NCI-H2196 treated with DMSO at 0.1 percent for 48 hours (cell line): ENCODE measurements around the gene CDC5L.

Source experiments
- DNase-seq: peaks from one replicate; lab custom pipeline; 2025; ENCODE audit not compliant: unreplicated experiment; lab: John Stamatoyannopoulos, UW

The CDC5L gene

DNA sequence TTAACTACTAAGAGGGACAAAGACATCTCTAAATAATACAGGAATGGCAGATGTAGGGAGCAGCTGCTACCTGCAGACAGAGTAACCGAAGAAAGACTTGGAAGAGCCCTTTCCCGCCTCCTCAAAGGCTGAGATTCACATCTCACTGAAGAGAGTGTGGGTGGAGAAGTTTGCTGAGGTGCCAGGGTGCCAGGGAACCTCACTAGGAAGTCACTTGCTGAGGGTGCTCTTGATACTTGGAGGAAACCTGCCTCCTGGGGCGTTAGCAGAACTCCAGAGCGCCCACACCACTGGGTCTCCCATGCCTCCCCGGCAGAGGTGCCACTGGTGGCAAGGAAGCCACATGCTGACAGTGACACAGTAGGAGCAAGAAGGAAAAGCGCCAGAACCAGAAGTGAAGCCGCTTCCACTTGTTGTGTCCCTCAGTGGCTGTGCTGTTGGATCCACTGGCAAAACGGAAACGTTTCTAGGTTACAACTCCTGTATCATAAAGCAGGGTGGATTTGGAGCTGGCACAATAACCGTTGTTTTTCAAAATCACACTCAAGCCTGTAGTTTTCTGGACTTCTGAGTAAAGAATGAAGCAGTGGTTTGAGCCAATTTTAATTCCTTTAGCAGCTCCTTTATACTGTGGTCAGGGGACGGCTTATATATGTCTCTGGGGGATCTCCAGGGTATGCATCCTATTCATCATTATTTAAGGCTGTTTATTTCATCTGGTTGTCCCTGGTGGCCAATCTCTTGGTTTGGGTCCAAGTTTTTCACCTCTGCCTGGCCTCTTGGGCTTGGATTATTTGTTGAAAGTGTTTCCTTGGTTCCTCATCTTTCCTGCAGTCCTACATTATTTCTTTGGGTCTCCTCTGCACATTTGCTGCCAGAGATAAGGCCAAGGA is 64.5 kb downstream of the CDC5L start:
- DNase-seq, result no peak

DNA sequence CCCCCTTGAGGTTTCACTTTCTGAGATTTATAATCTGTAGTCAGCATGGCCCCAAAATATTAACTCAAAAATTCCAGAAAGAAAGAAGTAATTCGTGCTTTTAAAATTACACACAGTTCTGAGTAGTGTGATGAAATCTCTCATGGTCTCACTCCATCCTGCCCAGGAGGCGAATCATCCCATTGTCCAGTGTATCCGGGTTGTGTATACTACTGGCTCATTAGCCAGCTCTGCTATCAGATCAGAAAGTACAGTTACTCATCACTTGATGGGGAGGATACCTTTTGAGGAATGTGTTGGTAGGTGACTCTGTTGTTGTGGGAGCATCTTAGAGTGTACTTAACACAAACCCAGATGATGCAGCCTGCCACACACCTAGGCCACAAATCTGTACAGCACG is 65.2 kb downstream of the CDC5L start:
- no peak for DNase-seq

DNA sequence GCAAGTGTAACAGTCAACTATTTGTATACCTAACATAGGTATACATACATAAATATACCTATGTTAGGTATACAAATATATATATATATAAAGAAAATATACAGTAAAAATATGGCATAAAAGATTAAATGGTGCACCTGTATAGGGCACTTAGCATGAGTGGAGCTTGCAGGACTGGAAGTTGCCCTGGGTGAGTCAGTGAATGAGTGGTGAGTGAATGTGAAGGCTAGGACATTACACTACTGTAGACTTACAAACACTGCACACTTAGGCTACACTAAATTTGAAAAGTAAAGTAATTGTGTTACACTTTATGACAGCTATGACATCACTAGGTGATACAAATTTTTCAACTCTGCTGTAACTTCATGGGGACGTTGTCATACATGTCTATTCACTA is 65.6 kb downstream of the CDC5L start:
- no peak for DNase-seq

DNA sequence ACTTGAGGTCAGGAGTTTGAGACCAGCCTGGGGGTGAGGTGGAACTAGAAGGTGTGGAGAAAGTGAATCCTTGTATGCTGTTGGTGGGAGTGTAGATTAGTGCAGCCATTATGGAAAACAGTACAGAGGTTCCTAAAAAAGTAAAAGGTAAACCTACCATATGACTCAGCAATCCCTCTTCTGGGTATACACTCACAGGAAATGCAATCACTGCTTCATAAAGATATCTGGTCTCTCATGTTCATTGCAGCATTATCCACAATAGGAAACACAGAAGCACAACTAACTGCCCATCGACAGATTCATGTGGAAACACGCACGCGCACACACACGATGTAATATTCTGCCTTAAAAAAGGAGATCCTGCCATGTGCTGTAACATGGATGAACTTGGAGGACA is 66.7 kb downstream of the CDC5L start:
- no peak for DNase-seq

DNA sequence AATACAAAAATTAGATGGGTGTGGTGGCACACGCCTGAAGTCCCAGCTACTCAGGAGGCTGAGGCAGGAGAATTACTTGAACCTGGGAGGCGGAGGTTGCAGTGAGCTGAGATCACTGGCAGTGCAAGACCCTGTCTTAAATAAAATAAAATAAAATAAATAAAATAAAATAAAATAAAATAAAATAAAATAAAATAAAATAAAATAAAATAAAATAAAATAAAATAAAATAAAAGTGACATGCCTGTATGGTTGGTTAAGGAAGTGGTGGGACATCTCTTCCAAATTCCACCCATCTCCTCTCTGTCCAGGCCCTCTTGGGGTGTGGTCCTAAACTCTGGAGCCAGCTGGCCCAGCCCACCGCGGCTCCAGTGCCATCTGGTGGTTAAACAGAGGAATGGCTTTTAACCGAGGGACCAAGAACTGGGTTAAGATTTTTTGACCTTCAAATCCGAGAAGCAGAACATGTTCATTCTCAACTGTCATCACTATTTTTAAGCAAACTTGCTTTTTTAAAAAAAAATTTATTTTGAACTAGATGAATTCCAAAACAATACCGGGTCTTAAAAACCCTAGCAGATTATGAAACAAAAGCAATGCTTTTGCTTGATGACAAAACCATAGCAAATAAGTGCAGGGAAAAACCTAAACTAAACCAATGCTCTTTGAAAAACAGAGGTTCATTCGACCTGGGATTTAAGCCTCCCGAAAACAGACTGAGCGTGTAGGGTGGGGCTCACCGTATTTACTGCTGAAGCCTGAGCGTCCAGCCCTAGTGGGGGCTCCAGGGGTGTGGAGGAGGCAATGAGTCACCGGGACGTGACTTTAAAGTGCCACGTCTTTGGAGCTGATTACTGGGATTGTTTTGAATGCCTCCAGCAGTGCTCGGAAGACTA is 68.8 kb downstream of the CDC5L start:
- peak; percentile 34 for DNase-seq

DNA sequence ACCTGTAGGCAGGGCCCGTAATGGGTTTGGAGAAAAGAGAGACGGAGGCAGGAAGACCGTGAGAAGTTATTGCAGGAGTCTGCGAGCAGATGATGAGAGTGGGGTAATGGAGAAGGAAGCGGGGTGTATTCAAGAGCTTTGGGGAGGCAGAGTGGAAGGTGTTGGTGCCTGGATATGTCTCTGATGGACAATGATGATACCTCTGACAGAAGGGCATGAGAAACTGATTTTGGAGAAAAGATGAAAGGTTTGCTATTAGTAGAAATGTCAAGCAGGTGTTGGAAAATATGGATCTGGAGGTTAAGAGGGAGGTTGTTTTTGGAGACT is 69.4 kb downstream of the CDC5L start:
- no peak for DNase-seq

DNA sequence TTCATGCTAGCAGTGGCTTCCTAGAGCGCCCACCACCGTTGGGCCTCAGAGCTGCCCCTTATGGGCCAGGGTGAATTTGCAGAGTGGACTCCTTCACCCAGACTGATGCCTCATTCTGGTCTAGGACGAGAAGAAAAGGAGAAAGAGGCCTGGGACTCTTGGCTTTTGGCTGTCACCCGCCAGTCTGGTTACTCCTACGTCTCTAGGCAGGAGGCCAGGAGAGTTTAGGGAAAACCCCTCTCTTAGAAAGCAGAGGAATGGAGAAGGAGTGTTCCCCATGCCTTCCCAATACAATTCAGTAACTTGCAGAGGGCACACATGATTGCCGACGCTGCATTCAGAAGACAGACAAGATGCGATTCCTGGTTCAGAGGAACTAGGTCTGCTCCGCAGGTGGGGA is 70.1 kb downstream of the CDC5L start:
- no peak for DNase-seq

DNA sequence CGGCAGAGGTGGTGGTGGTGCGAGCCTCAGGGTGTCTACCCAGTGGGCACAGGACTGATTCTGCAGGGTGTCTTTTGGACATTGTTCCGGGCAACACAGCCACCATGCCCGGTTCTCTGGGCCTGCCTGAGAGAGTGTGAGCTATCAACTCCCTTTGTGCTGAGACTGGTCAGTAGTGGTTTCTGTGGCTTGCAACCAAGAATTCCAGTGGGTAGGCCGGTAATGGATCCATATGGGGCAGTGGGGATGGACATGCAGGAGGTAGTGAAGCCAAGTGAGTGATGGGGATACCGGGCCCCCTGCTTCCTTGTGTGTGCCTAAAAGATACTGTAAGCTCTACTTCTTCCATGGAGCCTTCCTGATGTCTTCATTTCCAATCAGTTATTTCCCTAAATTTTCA is 71.0 kb downstream of the CDC5L start:
- no peak for DNase-seq

DNA sequence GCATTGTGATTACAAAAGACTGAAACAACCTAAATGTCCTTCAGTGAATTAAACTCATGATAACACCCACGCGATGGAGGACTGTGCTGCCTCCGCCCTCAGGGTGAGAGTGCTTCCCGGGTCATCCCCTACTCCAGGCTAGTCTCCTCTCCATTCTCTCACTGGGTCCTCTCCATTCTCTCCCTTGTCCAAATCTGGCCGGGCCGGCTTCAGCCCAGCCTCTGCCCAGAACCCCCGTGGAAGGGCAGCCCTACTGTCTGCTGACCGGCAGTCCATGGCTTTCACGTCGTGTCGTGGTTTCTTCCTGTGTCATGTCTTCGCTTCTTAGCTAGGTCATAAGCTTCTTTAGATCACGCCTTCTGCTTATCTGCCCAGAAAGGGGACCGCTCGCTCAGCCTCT is 74.8 kb downstream of the CDC5L start:
- DNase-seq, result no peak

DNA sequence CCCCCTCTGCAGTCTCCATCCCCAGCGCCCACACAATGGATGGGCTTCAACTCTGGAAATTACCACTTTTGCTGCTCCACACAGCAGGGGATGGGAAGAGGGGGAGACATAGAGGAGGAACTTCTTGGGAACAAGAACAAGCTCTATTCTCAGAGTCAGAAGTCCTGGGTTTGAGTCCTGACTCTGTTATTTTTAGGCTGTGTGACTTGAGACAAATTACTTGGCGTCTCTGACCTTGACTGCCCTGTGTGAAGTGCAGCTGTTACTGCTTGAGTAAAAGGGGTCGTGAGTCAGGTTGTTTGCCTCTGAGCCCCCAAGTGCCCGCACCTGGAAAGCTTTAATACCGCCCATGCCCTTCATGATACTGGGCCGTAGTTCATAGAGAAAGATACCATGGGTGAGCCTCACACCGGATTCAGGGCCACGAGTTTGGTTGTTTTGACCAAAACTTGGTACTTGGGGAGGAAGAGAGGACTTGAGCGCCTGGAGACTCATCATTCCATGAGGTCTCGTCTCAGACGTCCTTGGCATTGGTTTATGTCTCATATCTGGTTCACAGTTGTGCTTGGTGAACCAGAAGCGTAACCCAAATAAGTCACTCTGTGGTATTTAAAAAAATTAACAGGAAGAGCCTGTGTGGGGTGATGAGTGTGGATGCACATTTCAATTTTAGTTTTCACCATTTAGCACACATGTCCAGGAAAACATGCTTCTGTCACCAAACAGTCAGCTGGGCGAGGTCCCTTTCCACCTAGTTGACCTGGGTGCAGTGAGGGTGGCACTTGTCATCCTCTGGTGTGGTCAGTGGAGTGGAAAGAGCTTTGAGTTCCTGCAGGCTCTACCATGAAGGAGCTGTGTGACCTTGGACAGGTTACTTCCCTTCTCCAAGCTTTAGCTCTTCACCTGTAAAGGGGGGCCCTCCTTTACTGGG is 75.6 kb downstream of the CDC5L start:
- no peak for DNase-seq

DNA sequence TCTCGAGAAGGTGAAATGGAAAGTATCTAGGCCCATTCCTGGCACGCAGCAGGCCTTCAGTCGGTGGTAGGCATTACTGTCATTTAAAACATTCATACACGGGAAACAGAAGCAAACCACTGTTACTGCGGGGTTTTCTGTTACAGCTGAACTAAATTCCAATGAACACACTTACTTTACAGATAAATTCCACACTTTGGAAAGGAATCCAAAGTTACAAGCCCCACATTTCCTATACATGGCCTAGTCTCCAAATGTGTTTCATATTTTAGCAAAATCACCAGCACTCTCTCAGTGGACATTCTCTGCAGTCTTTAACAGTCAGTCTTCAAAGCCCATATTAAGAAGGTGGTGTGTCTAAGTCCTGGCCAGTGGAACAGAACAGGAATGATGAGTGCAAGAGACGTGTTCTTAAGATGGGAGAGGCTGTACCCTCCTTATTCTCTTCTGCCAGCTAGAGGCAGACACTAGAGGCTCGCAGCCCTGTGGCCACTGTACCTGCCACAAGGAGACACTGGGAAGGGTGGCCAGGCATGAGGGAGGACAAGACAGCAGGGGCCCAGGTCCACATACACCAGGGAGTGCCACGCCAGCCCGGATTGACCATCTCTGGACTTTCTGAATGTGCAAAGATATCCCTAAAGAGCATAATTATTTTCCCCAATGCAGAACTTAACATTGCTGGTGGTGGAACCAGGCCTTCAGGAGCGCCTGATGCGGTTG is 76.4 kb downstream of the CDC5L start:
- no peak for DNase-seq

DNA sequence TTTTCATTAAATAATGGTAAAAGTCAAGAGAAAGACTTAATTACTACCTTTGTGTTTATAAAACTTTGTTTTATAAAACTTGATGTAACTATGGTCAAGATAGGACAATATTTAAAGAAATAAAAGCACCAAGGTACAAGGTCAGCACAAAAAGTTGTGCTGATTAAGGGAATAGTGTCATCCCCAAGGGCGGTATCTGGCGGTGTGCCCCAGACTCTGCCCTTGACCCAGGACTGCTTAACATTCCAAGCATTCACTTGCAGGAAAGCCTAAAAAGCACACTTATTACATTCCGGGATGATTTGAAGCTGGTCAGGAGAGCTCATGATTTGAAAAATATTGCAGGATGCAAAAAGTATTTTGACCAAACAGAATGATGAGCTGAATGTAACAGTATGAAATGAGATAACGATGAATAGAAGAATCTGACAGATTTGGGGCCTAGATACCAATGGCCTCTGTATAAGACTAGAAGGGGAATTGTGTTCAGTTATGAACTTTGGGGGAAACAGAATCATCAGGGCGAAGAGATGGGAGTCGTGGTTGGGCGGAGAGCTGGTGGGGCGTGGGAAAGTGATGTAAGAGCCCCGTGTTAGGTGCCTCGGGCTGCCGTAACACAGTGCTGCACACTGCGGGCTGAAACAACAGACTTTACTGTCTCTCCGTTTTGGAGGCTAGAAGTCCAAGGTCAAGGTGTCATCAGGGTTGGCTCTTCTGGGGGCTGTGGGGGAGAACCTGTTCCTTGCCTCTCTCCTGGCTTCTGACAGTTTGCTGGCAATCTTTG is 77.2 kb downstream of the CDC5L start:
- DNase-seq, result no peak

DNA sequence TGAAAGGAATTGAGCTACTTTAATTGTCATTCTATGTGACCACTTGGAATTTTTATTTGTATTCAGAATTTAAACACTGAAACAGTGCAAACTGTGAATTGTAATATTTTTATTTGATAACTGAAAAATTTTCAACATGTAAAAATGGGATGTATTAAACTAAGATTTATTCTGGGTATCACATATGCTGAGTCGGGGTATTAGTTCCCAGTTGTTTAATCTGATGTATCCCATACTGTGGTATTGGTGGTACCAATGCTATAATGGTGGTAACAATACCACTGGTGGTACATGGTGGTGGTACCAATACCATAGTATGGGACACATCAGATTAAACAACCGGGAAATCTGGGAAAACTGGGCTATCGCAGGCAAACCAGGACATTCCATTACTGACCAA is 79.4 kb downstream of the CDC5L start:
- DNase-seq, result no peak

DNA sequence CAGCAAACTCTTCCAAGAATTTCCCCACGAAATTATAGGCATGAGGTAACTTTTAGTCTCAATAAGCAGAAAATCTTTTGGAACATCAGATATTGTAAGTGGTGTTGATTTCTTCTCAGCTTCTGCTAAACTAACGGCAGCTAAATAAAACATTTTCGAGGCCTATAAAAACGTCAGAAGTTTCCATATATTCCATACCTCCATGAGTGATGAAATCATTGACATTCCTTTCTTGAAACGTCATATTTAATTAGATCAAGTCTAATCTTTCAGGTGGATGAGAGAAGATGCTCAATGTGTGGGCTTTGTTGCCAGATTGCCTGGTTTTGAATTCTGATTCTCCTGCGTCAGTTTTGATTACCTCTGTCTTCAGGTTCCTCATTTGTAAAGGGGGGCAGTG is 81.3 kb downstream of the CDC5L start:
- no peak for DNase-seq

DNA sequence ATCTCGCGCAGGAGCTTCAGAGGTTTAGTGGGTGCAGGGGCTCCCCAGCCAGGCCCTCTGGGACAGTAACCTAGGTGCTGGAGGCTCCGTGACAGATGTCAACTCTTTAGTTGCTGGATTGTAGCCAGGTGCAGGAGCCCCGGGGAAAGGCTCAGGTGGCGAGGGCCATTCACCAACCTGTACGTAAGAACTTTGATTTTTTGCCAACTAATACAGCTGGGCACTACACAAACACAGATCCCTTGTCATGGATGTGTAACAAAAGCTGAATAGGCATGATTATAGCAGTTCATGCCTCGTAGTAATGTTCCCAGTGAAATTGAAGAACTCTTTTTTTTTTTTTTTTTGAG is 82.6 kb downstream of the CDC5L start:
- peak; percentile 88 for DNase-seq

DNA sequence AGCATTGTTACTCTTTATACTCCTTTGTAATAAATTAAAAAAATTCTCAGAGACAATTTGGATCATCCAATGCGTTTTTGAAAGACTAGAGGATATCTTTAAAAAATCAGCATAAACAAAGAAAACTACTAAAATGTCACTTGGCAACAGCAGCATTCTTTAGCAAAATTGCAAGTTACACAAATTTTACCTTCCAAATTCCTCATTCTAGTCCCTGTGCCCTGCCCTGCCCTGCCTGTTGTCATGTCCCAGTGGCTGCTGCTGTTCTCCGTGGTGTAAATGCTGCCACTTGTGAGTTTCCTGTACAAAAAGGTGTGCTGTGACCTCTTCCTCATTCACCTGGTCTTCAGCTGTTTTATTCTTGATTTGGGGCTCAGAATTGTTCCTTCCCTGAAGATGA is 83.2 kb downstream of the CDC5L start:
- DNase-seq, result no peak

DNA sequence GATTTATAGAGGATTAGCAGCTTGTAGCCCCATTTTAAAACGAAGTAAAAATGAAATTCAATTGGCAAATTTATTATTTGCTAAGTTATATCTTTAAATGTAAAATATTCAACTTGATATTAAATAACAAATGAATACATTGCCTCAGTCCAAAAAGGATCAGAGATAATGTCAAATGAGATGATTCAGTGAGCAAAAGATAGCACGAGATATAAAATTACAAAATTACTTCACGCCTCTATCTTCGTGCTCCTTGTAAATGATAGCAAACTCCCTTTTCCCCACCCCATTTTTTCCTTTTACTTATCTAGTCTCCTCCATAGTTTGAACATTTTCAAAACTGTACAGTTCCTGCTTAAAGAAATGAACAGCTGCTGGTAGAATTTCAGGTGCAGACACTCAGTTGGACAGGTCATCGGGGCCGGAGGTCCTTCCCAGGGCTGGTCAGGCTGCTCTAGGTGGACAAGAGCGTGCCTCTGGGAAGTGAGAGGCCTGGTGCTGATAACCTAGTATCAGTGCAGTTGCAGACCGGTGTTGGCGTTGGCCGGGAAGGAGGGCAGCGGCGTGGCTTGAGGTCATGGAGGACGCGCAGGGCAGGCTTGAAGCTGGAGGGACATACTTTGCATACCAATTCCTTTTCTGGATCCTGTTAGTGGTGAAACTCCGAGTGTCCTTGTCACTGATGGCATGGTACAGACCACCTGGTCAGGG is 83.9 kb downstream of the CDC5L start:
- DNase-seq, result no peak

DNA sequence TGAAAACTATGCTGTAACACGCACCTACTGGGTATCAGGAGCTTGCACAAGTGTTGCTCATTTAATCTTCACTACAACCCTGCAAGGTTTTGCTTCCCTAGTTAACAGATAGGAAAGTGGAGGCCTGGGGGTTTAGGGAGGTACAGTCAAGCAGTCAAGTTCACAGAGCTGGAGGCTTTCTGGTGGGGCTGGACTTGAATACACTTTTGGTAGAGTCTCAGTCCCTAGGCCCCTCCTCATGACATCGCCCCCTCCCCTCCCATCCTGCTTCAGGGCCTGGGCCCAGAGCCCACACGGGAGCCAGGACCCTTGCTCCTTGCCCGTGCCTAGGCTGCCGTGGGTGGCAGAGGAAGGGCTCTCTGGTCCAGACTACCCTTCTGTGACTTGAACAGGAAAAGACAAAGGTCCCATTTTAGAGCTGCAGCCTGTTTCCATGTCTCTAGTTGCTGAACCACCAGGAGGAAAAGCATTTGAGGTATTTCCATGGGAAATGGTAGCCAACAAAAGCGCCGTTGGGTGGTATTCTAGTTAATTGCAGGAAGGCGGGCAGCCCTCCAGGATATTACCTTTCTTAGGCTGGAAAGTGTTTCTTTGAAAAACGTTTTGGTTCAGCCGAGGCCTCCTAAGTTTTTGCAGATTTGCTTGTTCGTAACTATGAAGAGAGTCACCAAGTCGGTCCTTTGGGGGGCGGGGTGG is 84.9 kb downstream of the CDC5L start:
- DNase-seq, result no peak
